H9 (cell line): ENCODE results near the gene TUBGCP6. TPM values are rescaled to one million over a fixed set of nuclear protein-coding genes. Genes with fewer than 3 reads are reported as not detected.

Experiments
- DNase-seq: peaks from one replicate; pipeline ENCODE4 v3.0.0-alpha.2; 2017
- H2AFZ ChIP-seq: one replicate; pipeline ENCODE4 v1.6.1; 2013; ENCODE audit warnings: mild to moderate bottlenecking, low read length, control low read depth, moderate library complexity
- H2AK5ac ChIP-seq: 2 replicates; pipeline ENCODE4 v1.6.1; 2013; ENCODE audit warnings: low read length, control low read depth, mixed read lengths; ENCODE audit not compliant: insufficient read length
- H2BK120ac ChIP-seq: one replicate; pipeline ENCODE4 v1.6.1; 2013; ENCODE audit warnings: low read depth, mild to moderate bottlenecking, low read length, control low read depth, inconsistent platforms; ENCODE audit not compliant: poor library complexity, severe bottlenecking
- H2BK12ac ChIP-seq: 2 replicates; pipeline ENCODE4 v1.6.1; 2013; ENCODE audit warnings: low read length, control low read depth, mixed read lengths, low read depth; ENCODE audit not compliant: insufficient read length
- H2BK15ac ChIP-seq: 2 replicates; pipeline ENCODE4 v1.6.1; 2013; ENCODE audit warnings: low read depth, low read length, control low read depth
- H2BK20ac ChIP-seq: one replicate; pipeline ENCODE4 v1.6.1; 2013; ENCODE audit warnings: low read depth, mild to moderate bottlenecking, low read length, control low read depth, inconsistent platforms; ENCODE audit not compliant: poor library complexity, severe bottlenecking
- H2BK5ac ChIP-seq: 2 replicates; pipeline ENCODE4 v1.6.1; 2013; ENCODE audit warnings: low read length, control low read depth, mixed read lengths; ENCODE audit not compliant: insufficient read length
- H3K14ac ChIP-seq: 2 replicates; pipeline ENCODE4 v1.6.1; 2013; ENCODE audit warnings: low read length, control low read depth; ENCODE audit not compliant: insufficient read depth
- H3K18ac ChIP-seq: 2 replicates; pipeline ENCODE4 v1.6.1; 2013; ENCODE audit warnings: low read depth, mild to moderate bottlenecking, mixed read lengths, low read length, control low read depth; ENCODE audit not compliant: insufficient read length
- H3K23ac ChIP-seq: 2 replicates; pipeline ENCODE4 v1.6.1; 2013; ENCODE audit warnings: low read length, control low read depth, mixed read lengths, low read depth; ENCODE audit not compliant: insufficient read length
- H3K23me2 ChIP-seq: 2 replicates; pipeline ENCODE4 v1.6.1; 2013; ENCODE audit warnings: low read depth, mild to moderate bottlenecking, mixed read lengths, low read length, control low read depth; ENCODE audit not compliant: insufficient read length, poor library complexity, severe bottlenecking
- H3K27ac ChIP-seq: 2 replicates; pipeline ENCODE4 v1.5.1; 2013; ENCODE audit warnings: low read length, control low read depth, mixed read lengths, low read depth; ENCODE audit not compliant: insufficient read length
- H3K27me3 ChIP-seq: 2 replicates; pipeline ENCODE4 v1.6.1; 2013; ENCODE audit warnings: low read length, control low read depth, inconsistent platforms; ENCODE audit not compliant: insufficient read depth
- H3K4ac ChIP-seq: 2 replicates; pipeline ENCODE4 v1.6.1; 2013; ENCODE audit warnings: low read depth, mild to moderate bottlenecking, control low read depth, inconsistent platforms, low read length, moderate library complexity
- H3K4me1 ChIP-seq: 2 replicates; pipeline ENCODE4 v1.6.1; 2013; ENCODE audit warnings: low read length, control low read depth, inconsistent platforms; ENCODE audit not compliant: insufficient read depth
- H3K4me2 ChIP-seq: 2 replicates; pipeline ENCODE4 v1.6.1; 2013; ENCODE audit warnings: low read length, control low read depth, mixed read lengths; ENCODE audit not compliant: insufficient read length, insufficient read depth
- H3K56ac ChIP-seq: 2 replicates; pipeline ENCODE4 v1.6.1; 2013; ENCODE audit warnings: low read depth, mild to moderate bottlenecking, mixed read lengths, low read length, control low read depth; ENCODE audit not compliant: insufficient read length
- H3K79me1 ChIP-seq: 2 replicates; pipeline ENCODE4 v1.6.1; 2013; ENCODE audit warnings: low read depth, mild to moderate bottlenecking, moderate library complexity, low read length, control low read depth, inconsistent platforms; ENCODE audit not compliant: insufficient read depth, poor library complexity, severe bottlenecking
- H3K79me2 ChIP-seq: 2 replicates; pipeline ENCODE4 v1.6.1; 2013; ENCODE audit warnings: low read length, control low read depth, inconsistent platforms; ENCODE audit not compliant: insufficient read depth
- H3K9ac ChIP-seq: 2 replicates; pipeline ENCODE4 v1.6.1; 2013; ENCODE audit warnings: low read length, control low read depth, mixed read lengths; ENCODE audit not compliant: insufficient read length; ENCODE audit errors: extremely low read depth
- H3K9me3 ChIP-seq: one replicate; pipeline ENCODE4 v1.6.1; 2013; ENCODE audit warnings: low read depth, low read length, inconsistent platforms; ENCODE audit not compliant: control insufficient read depth
- H3T11ph ChIP-seq: one replicate; pipeline ENCODE4 v1.6.1; 2013; ENCODE audit warnings: mild to moderate bottlenecking, low read length, control low read depth, inconsistent platforms
- H4K20me1 ChIP-seq: one replicate; pipeline ENCODE4 v1.6.1; 2013; ENCODE audit not compliant: control insufficient read depth, insufficient read length, insufficient read depth
- H4K5ac ChIP-seq: 2 replicates; pipeline ENCODE4 v1.6.1; 2013; ENCODE audit warnings: low read depth, mild to moderate bottlenecking, mixed read lengths, low read length, control low read depth; ENCODE audit not compliant: insufficient read length
- H4K8ac ChIP-seq: replicated peaks from 2 replicates; pipeline ENCODE4 v1.6.1; 2013; ENCODE audit warnings: low read length, control low read depth, mixed read lengths, low read depth; ENCODE audit not compliant: insufficient read length
- H4K91ac ChIP-seq: 2 replicates; pipeline ENCODE4 v1.6.1; 2013; ENCODE audit warnings: low read depth, mild to moderate bottlenecking, moderate library complexity, mixed read lengths, low read length, control low read depth; ENCODE audit not compliant: insufficient read length
- H3K27ac Mint-ChIP-seq, 3 experiments: 2 replicates in 2 of 3; 3 replicates in 1 of 3; pipeline ENCODE4 v1.8.0; 2020 to 2021; ENCODE audit warnings: mixed read lengths in 3 of 3, mild to moderate bottlenecking in 1 of 3, moderate library complexity in 1 of 3
- H3K27me3 Mint-ChIP-seq: 2 replicates; pipeline ENCODE4 v1.8.0; 2021; ENCODE audit warnings: low read depth, mild to moderate bottlenecking, moderate library complexity, mixed read lengths
- H3K36me3 Mint-ChIP-seq, 3 experiments: 2 replicates in 2 of 3; 3 replicates in 1 of 3; pipeline ENCODE4 v1.8.0; 2020 to 2021; ENCODE audit warnings: low read depth in 3 of 3, mixed read lengths in 3 of 3; ENCODE audit not compliant: insufficient read depth in 1 of 3
- H3K4me1 Mint-ChIP-seq, 2 experiments: 2 replicates each; pipeline ENCODE4 v1.8.0; 2020; ENCODE audit warnings: mixed read lengths in 2 of 2
- H3K4me3 Mint-ChIP-seq, 2 experiments: 2 replicates in 1 of 2; 3 replicates in 1 of 2; pipeline ENCODE4 v1.8.0; 2020 to 2021; ENCODE audit warnings: mild to moderate bottlenecking in 2 of 2, mixed read lengths in 2 of 2, moderate library complexity in 1 of 2
- H3K9me3 Mint-ChIP-seq, 2 experiments: 2 replicates in 1 of 2; 3 replicates in 1 of 2; pipeline ENCODE4 v1.8.0; 2020; ENCODE audit warnings: mild to moderate bottlenecking in 2 of 2, mixed read lengths in 2 of 2, moderate library complexity in 1 of 2
- WGBS: extraction: QIAGEN DNeasy Blood & Tissue Kit; methylation state at CpG from one replicate; pipeline ENCODE4 v1.1.7; 2013; ENCODE audit warnings: missing lambda C conversion rate, low lambda C conversion rate, mixed read lengths; ENCODE audit not compliant: insufficient read length; ENCODE audit errors: extremely low coverage; 5-methylcytosine and 5-hydroxymethylcytosine counted together
- total RNA-seq: library from RNA; stranded (reverse); gene quantifications from 2 replicates; pipeline ENCODE4 v1.2.1, GENCODE V29; 2021
- TF ChIP-seq, protein P1 (sequence below): fragments of 200-600 bp; sonication (generic); conservative IDR thresholded peaks from 3 replicates; pipeline ENCODE4 v1.8.0; 2021; ENCODE audit warnings: antibody characterized with exemption, mild to moderate bottlenecking

The TUBGCP6 gene
- total RNA-seq, 1 experiment from 2014 or later = 29.0 TPM

DNA sequence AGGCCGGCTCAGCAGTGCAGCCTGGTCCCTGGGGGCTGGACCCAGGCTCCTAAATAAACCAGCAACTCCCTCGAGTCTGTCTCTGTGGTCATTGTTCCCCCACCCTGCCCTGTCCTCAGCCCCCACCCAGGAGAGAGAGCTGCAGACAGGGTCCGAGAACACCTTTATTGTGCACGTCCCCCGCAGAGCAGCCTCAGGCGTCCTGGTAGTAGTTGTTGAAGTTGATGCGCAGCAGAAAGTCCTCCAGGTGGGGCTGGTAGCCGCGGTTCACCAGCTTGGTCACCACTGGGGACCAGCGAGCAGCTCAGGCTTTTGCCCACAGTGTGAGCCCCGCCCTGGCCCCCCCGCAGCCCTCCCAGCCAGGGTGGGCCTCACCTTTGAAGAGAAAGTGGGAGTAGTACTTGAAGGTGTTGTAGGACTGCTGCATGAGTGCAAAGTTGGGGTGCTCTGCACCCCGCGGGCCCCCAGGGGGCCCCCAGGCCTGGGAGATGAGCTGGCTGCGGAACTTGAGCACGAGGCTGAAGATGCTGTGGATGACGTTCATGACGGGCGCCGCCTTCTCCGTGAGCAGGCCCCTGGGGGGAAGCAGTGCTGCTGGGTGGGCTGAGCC is 27.2 kb downstream of the TUBGCP6 start:
- H3K36me3 Mint-ChIP-seq = peaks cover 26 to 81% (median 69%) of the 10 kb centered on the region in 3 experiments
- no peak overlapping the region for H3K4me3 Mint-ChIP-seq
- Histone ChIP-seq H4K20me1 (peaks cover 3% of the 10 kb centered on the region), H3K4me2 (no peak overlapping the region), H3K79me1 (no peaks in the 10 kb centered on the region), H3K79me2 (peaks cover 3% of the 10 kb centered on the region; the same call in 1 of the 2 replicates), H3T11ph (no peak overlapping the region), H2BK12ac (no peak overlapping the region), H2BK120ac (no peak overlapping the region), H3K9me3 (no peaks in the 10 kb centered on the region), H2BK20ac (no peak overlapping the region), H3K4me1 (no peaks in the 10 kb centered on the region), H3K27me3 (no peaks in the 10 kb centered on the region), H2AK5ac (no peak overlapping the region), H3K56ac (no peak overlapping the region), H3K9ac (no peak overlapping the region), H2AFZ (no peak overlapping the region), H2BK5ac (no peak overlapping the region), H3K27ac (no peak overlapping the region), H3K23me2 (no peaks in the 10 kb centered on the region), H4K91ac (no peak overlapping the region), H4K8ac (no peak overlapping the region), H3K18ac (no peak overlapping the region), H3K14ac (no peak overlapping the region), H3K4ac (no peak overlapping the region), H4K5ac (no peak overlapping the region), H3K23ac (no peak overlapping the region), H2BK15ac (no peak overlapping the region)
- peaks cover 0 to 5% of the 10 kb centered on the region in 2 experiments; a peak in 1 of 5 replicates for H3K9me3 Mint-ChIP-seq
- TF ChIP-seq, protein P1, sequence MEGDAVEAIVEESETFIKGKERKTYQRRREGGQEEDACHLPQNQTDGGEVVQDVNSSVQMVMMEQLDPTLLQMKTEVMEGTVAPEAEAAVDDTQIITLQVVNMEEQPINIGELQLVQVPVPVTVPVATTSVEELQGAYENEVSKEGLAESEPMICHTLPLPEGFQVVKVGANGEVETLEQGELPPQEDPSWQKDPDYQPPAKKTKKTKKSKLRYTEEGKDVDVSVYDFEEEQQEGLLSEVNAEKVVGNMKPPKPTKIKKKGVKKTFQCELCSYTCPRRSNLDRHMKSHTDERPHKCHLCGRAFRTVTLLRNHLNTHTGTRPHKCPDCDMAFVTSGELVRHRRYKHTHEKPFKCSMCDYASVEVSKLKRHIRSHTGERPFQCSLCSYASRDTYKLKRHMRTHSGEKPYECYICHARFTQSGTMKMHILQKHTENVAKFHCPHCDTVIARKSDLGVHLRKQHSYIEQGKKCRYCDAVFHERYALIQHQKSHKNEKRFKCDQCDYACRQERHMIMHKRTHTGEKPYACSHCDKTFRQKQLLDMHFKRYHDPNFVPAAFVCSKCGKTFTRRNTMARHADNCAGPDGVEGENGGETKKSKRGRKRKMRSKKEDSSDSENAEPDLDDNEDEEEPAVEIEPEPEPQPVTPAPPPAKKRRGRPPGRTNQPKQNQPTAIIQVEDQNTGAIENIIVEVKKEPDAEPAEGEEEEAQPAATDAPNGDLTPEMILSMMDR = no peak
- no peaks in the 10 kb centered on the region for H3K27me3 Mint-ChIP-seq
- peaks cover 5 to 9% of the 10 kb centered on the region in 2 experiments for H3K4me1 Mint-ChIP-seq
- WGBS = no CpG with 5 or more reads among the region's 21 CpGs
- DNase-seq = no peak
- H3K27ac Mint-ChIP-seq = peak overlapping the region in 1 of 3 experiments; percentile 23; a peak in 1 of 7 replicates
